ENCODE measurements around the gene FBXL17. TPM values are rescaled to one million over a fixed set of nuclear protein-coding genes. Genes with fewer than 3 reads are reported as not detected.

The FBXL17 gene
- total and polyA plus RNA-seq, 9 of the 15 experiments (the other 6 are each of a cell fraction or from before 2014, with no cell fraction given): 0.32 to 5.4 (median 1.8) TPM

DNA sequence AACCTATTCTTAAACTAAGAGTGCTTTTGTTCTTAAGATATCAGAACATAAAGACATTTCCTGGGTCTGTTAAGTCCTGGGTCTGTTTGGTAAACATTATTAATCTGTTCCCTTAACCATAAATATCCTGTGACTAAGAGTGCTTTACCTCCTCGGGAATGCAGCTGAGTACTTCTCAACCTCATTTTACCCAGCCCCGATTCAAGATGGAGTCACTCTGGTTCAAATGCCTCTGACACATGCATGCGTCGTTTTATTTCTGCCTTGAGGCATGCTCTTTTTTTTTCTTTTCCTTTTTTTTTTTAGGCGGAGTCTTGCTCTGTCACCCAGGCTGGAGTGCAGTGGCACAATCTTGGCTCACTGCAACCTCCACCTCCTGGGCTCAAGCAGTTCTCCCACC, 39.8 kb upstream of the FBXL17 start (continued):
- TF ChIP-seq NR4A1 (CRISPR knock-in tag; IDR thresholded peaks at IDR 0.05) (no peak), NR4A1 (tag; IDR thresholded peaks at IDR 0.05) (peak; percentile 95), SREBF2 (CRISPR knock-in tag; IDR thresholded peaks at IDR 0.05) (no peak), PCBP1 (IDR thresholded peaks at IDR 0.05; ENCODE audit: low read depth, low read length, poor library complexity, severe bottlenecking) (no peak), MECOM (CRISPR knock-in tag; IDR thresholded peaks at IDR 0.05) (peak; percentile 48; the same call in 1 of the 2 replicates), SMAD3 (CRISPR knock-in tag; conservative IDR thresholded peaks at IDR 0.05) (peak; percentile 78; the same call in 1 of the 2 replicates), MCM2 (IDR thresholded peaks at IDR 0.05; ENCODE audit: low read depth) (no peak), ZNF76 (CRISPR knock-in tag; IDR thresholded peaks at IDR 0.05; ENCODE audit: borderline replicate concordance) (peak; percentile 32; the same call in 1 of the 2 replicates), ZBTB26 (CRISPR knock-in tag; IDR thresholded peaks at IDR 0.05) (0 out of 2 replicates have a peak, but pooled peaks have one; percentile 28), ZNF766 (CRISPR knock-in tag; conservative IDR thresholded peaks at IDR 0.05) (0 out of 2 replicates have a peak, but pooled peaks have one; percentile 48), ZNF311 (CRISPR knock-in tag; IDR thresholded peaks at IDR 0.05) (peak; percentile 73), ZZZ3 (IDR thresholded peaks at IDR 0.05) (no peak), CEBPB (tag; IDR thresholded peaks at IDR 0.05) (no peak), PHB2 (IDR thresholded peaks at IDR 0.05; ENCODE audit: low read depth) (no peak), ARHGAP35 (IDR thresholded peaks at IDR 0.05; ENCODE audit: partially characterized antibody) (no peak), ILK (tag; IDR thresholded peaks at IDR 0.05; ENCODE audit: borderline replicate concordance, low read depth) (peak; percentile 85), PYGO2 (tag; IDR thresholded peaks at IDR 0.05) (peak; percentile 82), ATF7 (IDR thresholded peaks at IDR 0.05) (no peak), BCOR (IDR thresholded peaks at IDR 0.05) (no peak), HDAC8 (tag; IDR thresholded peaks at IDR 0.05) (0 out of 2 replicates have a peak, but pooled peaks have one; percentile 44), TEAD1 (CRISPR knock-in tag; IDR thresholded peaks at IDR 0.05) (peak in 1 of 2 experiments; percentile 74; a peak in 1 of 4 replicates), ZNF121 (CRISPR knock-in tag; conservative IDR thresholded peaks at IDR 0.05) (no peak), PTBP1 (IDR thresholded peaks at IDR 0.05; ENCODE audit: low read depth, low read length) (no peak), ZNF175 (CRISPR knock-in tag; IDR thresholded peaks at IDR 0.05; ENCODE audit: low read depth) (0 out of 2 replicates have a peak, but pooled peaks have one; percentile 42)
- TF ChIP-seq, protein P1, sequence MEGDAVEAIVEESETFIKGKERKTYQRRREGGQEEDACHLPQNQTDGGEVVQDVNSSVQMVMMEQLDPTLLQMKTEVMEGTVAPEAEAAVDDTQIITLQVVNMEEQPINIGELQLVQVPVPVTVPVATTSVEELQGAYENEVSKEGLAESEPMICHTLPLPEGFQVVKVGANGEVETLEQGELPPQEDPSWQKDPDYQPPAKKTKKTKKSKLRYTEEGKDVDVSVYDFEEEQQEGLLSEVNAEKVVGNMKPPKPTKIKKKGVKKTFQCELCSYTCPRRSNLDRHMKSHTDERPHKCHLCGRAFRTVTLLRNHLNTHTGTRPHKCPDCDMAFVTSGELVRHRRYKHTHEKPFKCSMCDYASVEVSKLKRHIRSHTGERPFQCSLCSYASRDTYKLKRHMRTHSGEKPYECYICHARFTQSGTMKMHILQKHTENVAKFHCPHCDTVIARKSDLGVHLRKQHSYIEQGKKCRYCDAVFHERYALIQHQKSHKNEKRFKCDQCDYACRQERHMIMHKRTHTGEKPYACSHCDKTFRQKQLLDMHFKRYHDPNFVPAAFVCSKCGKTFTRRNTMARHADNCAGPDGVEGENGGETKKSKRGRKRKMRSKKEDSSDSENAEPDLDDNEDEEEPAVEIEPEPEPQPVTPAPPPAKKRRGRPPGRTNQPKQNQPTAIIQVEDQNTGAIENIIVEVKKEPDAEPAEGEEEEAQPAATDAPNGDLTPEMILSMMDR (IDR thresholded peaks at IDR 0.05 in 2 of 3, conservative IDR thresholded peaks at IDR 0.05 in 1 of 3; ENCODE audit: insufficient read depth in 2 of 3, low read depth in 1 of 3, low read length in 3 of 3): no peak
- TF ChIP-seq, protein P2, sequence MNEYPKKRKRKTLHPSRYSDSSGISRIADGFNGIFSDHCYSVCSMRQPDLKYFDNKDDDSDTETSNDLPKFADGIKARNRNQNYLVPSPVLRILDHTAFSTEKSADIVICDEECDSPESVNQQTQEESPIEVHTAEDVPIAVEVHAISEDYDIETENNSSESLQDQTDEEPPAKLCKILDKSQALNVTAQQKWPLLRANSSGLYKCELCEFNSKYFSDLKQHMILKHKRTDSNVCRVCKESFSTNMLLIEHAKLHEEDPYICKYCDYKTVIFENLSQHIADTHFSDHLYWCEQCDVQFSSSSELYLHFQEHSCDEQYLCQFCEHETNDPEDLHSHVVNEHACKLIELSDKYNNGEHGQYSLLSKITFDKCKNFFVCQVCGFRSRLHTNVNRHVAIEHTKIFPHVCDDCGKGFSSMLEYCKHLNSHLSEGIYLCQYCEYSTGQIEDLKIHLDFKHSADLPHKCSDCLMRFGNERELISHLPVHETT (CRISPR knock-in tag; conservative IDR thresholded peaks at IDR 0.05 in 1 of 2, IDR thresholded peaks at IDR 0.05 in 1 of 2): peak in 1 of 2 experiments; percentile 67; a peak in 1 of 4 replicates

Measured in K562 (cell line).